Measurements from ENCODE around the gene PGP.

DNA sequence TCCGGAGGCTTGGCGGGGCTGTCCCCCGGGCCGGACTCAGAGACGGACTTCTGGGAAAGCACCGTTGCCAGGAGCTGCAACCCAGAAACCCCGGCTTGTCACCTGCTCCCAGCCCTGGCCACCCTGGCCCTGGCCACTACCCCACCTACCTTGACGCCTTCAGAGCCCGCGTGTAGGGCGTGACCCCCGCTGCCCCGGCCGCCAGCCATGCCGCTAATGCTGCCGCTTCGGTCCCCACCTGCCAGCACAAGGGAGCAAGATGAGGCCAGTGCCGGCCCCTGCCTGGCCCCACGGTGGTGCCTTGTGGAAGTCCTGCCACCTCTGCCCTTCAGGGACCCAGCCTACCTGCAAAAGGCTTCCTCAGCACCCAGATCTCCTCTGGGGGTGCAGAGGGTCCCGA, 29.7 kb downstream of the PGP start:
- TF ChIP-seq, protein P1, sequence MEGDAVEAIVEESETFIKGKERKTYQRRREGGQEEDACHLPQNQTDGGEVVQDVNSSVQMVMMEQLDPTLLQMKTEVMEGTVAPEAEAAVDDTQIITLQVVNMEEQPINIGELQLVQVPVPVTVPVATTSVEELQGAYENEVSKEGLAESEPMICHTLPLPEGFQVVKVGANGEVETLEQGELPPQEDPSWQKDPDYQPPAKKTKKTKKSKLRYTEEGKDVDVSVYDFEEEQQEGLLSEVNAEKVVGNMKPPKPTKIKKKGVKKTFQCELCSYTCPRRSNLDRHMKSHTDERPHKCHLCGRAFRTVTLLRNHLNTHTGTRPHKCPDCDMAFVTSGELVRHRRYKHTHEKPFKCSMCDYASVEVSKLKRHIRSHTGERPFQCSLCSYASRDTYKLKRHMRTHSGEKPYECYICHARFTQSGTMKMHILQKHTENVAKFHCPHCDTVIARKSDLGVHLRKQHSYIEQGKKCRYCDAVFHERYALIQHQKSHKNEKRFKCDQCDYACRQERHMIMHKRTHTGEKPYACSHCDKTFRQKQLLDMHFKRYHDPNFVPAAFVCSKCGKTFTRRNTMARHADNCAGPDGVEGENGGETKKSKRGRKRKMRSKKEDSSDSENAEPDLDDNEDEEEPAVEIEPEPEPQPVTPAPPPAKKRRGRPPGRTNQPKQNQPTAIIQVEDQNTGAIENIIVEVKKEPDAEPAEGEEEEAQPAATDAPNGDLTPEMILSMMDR (IDR thresholded peaks at IDR 0.05): no peak
- no peak for TF ChIP-seq TCF7L2 (IDR thresholded peaks at IDR 0.05; ENCODE audit: low read depth, low read length)
- TF ChIP-seq POLR2AphosphoS5 (IDR thresholded peaks at IDR 0.05; ENCODE audit: low read depth, low read length): no peak
- no peak for TF ChIP-seq SIN3A (IDR thresholded peaks at IDR 0.05; ENCODE audit: borderline replicate concordance, insufficient read depth, low read depth, low read length)
- no peak for TF ChIP-seq REST (IDR thresholded peaks at IDR 0.05; ENCODE audit: insufficient read depth in 1 of 2, low read depth in 2 of 2, low read length in 1 of 2)
